NB4 (cell line): ENCODE data around the gene FAM3D.

Experiments
- DNase-seq: peaks from one replicate; pipeline ENCODE4 v3.0.0; 2010; ENCODE audit warnings: low read depth
- H3K4me3 ChIP-seq: one replicate; pipeline ENCODE4 v1.5.1; 2011; ENCODE audit warnings: mild to moderate bottlenecking, low read depth, low read length, moderate library complexity
- CTCF ChIP-seq: IDR thresholded peaks from one replicate; pipeline ENCODE4 v1.5.1; 2012; ENCODE audit warnings: low read depth, low read length
- MAX ChIP-seq: IDR thresholded peaks from 2 replicates; pipeline ENCODE4 v1.6.1; 2011; ENCODE audit warnings: low read depth, low read length
- MYC ChIP-seq: IDR thresholded peaks from 2 replicates; pipeline ENCODE4 v1.6.1; 2011; ENCODE audit warnings: low read depth, low read length
- POLR2A ChIP-seq: IDR thresholded peaks from 2 replicates; pipeline ENCODE4 v1.6.1; 2011; ENCODE audit warnings: mild to moderate bottlenecking; ENCODE audit not compliant: insufficient read length; ENCODE audit errors: extremely low read depth

The FAM3D gene

GRCh38 chr3:58633157-58633865 lies 33.3 kb downstream of the FAM3D start:
- TF ChIP-seq POLR2A, result no peak
- TF ChIP-seq CTCF, result no peak
- TF ChIP-seq MAX, result no peak
- no peak for TF ChIP-seq MYC
- H3K4me3 ChIP-seq, result no peak overlapping the region
- DNase-seq, result no peak

GRCh38 chr3:58631742-58632141 lies 34.8 kb downstream of the FAM3D start:
- TF ChIP-seq MYC (no peak), MAX (no peak), CTCF (no peak), POLR2A (no peak)
- DNase-seq, result no peak
- no peak overlapping the region for H3K4me3 ChIP-seq

- TF ChIP-seq MAX, result no peak
- TF ChIP-seq CTCF, result no peak
- TF ChIP-seq MYC, result no peak
- TF ChIP-seq POLR2A, result no peak
- H3K4me3 ChIP-seq, result no peak overlapping the region
- no peak for DNase-seq
Measured at GRCh38 chr3:58630710-58631092, 35.9 kb downstream of the FAM3D start.

- no peak overlapping the region for H3K4me3 ChIP-seq
- peak; percentile 73 for TF ChIP-seq CTCF
- TF ChIP-seq MYC, result no peak
- TF ChIP-seq POLR2A, result no peak
- no peak for TF ChIP-seq MAX
- peak; percentile 64 for DNase-seq
Measured at GRCh38 chr3:58630076-58630709, 36.4 kb downstream of the FAM3D start.

GRCh38 chr3:58629629-58630028 lies 36.9 kb downstream of the FAM3D start:
- no peak overlapping the region for H3K4me3 ChIP-seq
- peak; percentile 29 for DNase-seq
- TF ChIP-seq CTCF (no peak), MAX (no peak), MYC (no peak), POLR2A (no peak)
